Measurements from ENCODE around the gene BET1L. TPM values are rescaled to one million over a fixed set of nuclear protein-coding genes. Genes with fewer than 3 reads are reported as not detected.

BET1L gene
- total RNA-seq, 1 experiment from 2014 or later: 45.6 TPM

- DNase-seq (ENCODE audit: low spot score): no peak
These were observed 3.1 kb upstream of the BET1L start for GRCh38 chr11:210122-210802.

DNA sequence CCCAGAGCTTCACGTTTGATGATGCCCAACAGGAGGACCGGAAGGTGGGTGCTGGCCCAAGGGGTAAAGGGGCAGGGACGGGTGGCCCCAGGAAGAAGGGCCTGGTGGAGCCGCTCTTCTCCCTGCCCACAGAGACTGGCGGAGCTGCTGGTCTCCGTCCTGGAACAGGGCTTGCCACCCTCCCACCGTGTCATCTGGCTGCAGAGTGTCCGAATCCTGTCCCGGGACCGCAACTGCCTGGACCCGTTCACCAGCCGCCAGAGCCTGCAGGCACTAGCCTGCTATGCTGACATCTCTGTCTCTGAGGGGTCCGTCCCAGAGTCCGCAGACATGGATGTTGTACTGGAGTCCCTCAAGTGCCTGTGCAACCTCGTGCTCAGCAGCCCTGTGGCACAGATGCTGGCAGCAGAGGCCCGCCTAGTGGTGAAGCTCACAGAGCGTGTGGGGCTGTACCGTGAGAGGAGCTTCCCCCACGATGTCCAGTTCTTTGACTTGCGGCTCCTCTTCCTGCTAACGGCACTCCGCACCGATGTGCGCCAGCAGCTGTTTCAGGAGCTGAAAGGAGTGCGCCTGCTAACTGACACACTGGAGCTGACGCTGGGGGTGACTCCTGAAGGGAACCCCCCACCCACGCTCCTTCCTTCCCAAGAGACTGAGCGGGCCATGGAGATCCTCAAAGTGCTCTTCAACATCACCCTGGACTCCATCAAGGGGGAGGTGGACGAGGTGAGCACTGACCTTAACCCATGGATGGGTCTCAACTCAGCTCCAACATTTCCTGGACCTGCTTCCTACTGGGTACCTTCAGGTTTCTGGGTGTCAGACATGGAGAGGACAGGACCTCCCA is 2.3 kb upstream of the BET1L start:
- no peak for DNase-seq (ENCODE audit: low spot score)

- DNase-seq (ENCODE audit: low spot score): no peak
These were observed 1.7 kb upstream of the BET1L start for GRCh38 chr11:208917-209260.

DNA sequence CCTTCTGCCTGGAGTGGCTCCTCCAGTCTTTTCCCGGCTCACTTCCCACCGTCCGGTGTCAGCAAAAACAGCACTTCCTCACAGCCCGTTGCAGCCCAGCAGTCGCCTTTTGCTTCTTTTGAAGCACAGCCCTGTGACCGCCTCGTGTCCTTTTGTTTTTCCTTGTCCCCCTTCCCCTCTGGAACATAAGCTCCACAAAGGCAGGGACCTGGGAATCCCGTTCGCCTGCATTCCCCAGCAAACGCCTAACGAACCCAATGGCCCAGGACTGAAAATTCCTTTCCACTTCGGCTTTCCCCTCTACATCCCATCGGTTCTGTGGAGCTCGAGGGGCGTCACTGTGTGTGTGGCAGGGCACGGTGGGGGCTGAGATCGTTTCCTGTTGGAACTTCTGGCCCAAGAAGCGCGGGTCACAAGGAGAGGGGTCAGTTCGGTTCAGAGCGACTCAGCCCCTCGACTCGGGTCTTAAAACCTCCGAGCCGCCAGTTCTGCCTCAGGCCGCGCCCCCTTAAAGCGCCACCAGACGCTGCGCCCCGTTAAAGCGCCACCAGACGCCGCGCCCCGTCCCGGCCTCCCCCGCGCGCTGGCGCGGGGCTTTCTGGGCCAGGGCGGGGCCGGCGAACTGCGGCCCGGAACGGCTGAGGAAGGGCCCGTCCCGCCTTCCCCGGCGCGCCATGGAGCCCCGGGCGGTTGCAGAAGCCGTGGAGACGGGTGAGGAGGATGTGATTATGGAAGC is 1.1 kb upstream of the BET1L start:
- peak; percentile 84 for DNase-seq (ENCODE audit: low spot score)

GRCh38 chr11:207863-208180 is 623 bp upstream of the BET1L start:
- DNase-seq (ENCODE audit: low spot score): no peak

GRCh38 chr11:206526-207207 is 532 bp downstream of the BET1L start:
- peak; percentile 56 for DNase-seq (ENCODE audit: low spot score)

GRCh38 chr11:206002-206384 is 1.2 kb downstream of the BET1L start:
- DNase-seq (ENCODE audit: low spot score): no peak

DNA sequence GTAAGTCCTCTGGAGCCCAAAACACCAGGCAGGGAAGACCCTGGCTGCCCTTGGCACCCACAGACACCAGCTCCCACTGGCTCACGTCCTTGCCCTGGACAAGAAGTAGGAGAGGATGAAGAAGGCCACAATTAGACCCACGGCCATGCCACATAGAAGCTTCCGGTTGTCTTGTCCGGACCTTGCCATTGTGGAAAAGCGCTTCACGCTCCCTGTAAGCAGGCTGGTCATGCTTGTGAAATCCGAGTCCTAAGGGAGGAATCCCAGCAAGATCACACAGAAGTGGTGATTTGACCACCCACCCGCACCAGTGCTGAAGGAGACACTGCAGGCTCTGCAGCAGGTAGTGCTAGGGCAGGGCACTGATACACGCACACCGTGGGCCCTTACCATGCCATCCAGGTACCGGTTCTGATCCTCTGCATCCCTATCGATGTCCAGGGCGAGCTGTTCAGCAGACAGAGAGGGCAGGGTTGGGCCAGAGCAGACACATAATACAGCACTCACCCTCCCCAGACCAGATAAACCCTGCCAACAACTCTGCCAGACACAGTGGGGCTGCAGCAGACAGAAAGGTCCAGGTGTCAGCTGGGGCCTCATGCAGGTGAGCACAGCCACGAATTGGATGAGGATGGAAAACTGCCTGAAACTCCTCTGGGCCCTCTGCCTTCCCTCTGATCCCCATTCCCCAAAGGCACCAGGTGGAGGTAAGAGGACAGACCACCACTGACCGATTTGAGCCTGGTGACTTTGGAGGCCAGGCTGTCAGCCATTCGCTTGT is 1.8 kb downstream of the BET1L start:
- no peak for DNase-seq (ENCODE audit: low spot score)

- peak; percentile 0 for DNase-seq (ENCODE audit: low spot score)
These were observed 2.6 kb downstream of the BET1L start for GRCh38 chr11:204587-205109.

- DNase-seq (ENCODE audit: low spot score): peak; percentile 0
These were observed 3.1 kb downstream of the BET1L start for GRCh38 chr11:203945-204586.

- DNase-seq (ENCODE audit: low spot score): no peak
These were observed 3.9 kb downstream of the BET1L start for GRCh38 chr11:203056-203944.

GRCh38 chr11:202490-202889 is 4.7 kb downstream of the BET1L start:
- no peak for DNase-seq (ENCODE audit: low spot score)

DNA sequence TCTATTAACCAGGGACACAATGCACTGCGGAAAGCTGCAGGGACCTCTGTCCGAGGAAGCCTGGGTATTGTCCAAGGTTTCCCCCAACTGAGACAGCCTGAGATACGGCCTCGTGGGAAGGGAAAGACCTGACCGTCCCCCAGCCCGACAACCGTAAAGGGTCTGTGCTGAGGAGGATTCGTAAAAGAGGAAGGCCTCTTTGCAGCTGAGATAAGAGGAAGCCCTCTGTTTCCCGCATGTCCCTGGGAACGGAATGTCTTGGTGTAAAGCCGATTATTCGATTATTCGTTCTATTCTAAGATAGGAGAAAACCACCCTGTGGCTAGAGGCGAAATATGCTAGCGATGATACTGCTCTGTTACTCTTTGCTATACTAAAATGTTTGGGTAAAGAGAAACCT is 5.2 kb downstream of the BET1L start:
- DNase-seq (ENCODE audit: low spot score): no peak

DNA sequence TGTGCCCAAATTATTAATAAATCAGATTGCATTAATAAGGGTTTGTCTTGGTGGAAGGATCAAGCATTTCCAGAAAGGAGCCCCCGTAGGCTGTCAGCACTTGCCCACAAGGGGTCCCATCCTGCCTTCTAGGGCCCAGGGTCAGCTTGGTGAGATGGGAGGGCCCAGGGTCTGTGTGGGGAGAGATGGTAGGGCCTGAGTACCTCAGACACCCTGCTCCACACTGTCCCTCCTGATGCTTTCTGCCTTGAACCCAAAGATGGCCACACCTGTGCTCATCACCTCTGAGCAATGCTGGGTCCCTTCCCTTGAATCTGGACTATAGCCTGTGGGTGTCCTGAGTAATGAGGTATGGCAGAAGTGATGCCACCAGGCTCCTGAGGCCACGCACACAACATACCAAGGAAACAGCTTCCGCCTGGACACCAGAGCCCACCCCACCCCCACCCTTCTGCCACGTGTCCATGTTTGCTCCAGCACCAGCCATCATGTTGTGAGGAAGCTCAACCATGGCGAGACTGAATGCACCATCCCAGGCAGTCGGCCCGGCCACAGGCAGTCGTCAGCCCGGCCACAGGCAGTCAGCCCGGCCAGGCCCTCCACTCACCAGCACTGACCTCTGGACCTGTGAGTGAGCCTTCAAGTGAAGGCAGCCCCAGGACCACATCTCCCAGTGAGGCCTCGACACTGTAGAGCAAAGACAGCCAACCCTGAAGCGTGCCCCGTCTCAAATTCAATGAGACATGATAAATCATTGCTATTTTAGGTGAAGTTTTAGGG is 6.8 kb downstream of the BET1L start:
- DNase-seq (ENCODE audit: low spot score): no peak

DNA sequence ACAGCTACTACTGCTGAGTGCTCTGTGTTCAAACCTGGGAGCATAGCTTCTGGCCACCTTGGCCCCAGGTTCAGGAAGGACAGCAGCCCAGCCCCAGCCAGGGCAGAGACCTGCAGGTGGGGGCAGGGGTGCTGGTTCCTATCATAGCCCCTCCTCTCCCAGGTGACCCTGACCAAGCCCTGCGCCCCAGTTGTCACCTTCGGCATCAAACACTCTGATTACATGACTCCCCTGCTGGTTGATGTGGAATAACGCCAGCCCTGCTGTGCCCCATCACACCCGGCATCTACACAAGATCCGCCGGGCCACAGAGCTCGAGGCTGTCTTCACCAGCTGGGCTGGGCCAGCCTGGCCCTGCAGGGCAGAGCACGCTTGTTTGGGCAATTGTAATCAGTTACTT is 7.4 kb downstream of the BET1L start:
- peak; percentile 14 for DNase-seq (ENCODE audit: low spot score)

GRCh38 chr11:199004-199581 is 8.1 kb downstream of the BET1L start:
- peak; percentile 0 for DNase-seq (ENCODE audit: low spot score)

DNA sequence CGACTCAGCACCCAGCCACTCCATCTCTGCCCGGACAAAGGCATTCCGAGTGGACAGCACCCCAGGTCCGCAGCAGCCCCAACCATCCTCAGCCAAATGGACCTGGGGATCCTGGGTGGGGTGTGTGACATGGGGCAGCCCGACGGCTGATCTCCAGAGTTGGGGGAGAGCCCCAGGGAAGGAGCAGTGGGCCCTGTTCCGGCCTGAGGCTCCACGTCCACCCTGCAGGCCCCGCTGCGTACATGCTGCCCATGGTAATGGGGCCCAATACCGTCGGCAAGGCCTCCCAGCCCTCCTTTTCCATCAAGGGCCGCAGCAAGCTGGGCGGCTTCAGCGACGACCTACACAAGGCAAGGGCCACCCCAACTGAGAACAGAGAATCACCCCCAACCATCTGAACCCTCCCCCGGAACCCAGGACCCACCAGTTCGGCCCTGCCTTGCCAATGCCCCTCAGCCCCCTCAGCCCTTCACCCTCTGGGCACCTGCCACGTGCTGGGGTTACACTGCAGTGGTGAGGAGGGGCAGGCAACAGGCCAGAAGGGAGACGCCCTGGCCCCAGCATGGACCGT is 8.9 kb downstream of the BET1L start:
- DNase-seq (ENCODE audit: low spot score): no peak

DNA sequence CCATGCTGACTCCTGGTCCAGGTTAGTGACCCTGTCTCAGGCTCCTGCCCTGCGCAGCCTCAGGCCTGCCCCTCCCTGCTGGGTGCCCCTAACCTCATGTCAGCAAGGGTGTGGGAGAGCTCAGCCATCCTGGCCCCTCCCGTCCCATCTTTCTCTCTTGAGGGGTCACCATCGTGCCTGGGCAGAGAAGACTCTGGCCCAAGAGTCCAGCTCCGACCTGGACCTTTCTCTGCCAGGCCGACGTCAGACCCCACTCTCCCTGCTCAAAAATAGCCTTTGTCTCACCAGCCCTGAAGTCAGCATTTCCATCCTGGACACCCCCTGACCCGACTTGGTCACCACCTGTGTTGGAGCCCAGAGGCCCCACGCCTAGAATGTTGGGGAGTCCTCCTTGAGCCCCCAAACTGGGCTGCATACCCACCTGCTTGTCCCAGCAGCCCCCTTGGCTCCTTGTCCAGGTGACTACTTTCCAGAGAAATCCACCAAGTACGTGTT is 9.4 kb downstream of the BET1L start:
- no peak for DNase-seq (ENCODE audit: low spot score)

Measured in HT-29 (cell line).